Pancreas (tissue), 10 donors: ENCODE data around the gene EIF5. TPM values are rescaled to one million over a fixed set of nuclear protein-coding genes. Genes with fewer than 3 reads are reported as not detected.
A peak's percentile ranks its signal among the peaks of the same experiment; 100 is the strongest.
"Not testable (repeated sequence)": the region's sequence is repeated elsewhere in the genome, so short reads cannot be mapped to it uniquely, and the experiment has no call there.

Source experiments
- ATAC-seq, 4 donors: fragments of 200-7000 bp; cut with Tn5 transposase; one replicate each; pipeline versions ENCODE4 v1.8.0 to v1.9.1; 2020; ENCODE audit warnings: mild to moderate bottlenecking in 4 of 4, moderate library complexity in 4 of 4
- DNase-seq, 6 donors: peaks; one replicate each; pipeline ENCODE4 v3.0.0-alpha.2; 2020
- FAIRE-seq: peaks from 2 replicates; lab custom pipeline; 2012; peaks lifted over from hg19 to GRCh38; lab: Jason Lieb, UNC
- H3K27ac ChIP-seq, 4 donors: fragments of 200-600 bp; sonication (generic); 1 replicate in 3 of 4; 2 replicates in 1 of 4; pipeline versions ENCODE4 v1.5.0 to v1.8.0; 2020
- H3K27me3 ChIP-seq, 4 donors: fragments of 200-600 bp; one replicate each; pipeline ENCODE4 v1.8.0; 2021
- H3K36me3 ChIP-seq, 3 donors: fragments of 200-600 bp; sonication (generic) in 1 of 3; one replicate each; pipeline versions ENCODE4 v1.5.0 to v1.8.0; 2020 to 2021
- H3K4me1 ChIP-seq, 3 donors: fragments of 200-600 bp; one replicate each; pipeline ENCODE4 v1.8.0; 2021
- H3K4me3 ChIP-seq, 4 donors: fragments of 200-600 bp; sonication (generic) in 2 of 4; one replicate each; pipeline versions ENCODE4 v1.5.0 to v1.8.0; 2020 to 2021
- H3K9me3 ChIP-seq, 4 donors: fragments of 200-600 bp; one replicate each; pipeline ENCODE4 v1.8.0; 2021
- WGBS, 2 donors: extraction: QIAGEN DNeasy Blood & Tissue Kit; methylation state at CpG; one replicate each; pipeline ENCODE4 v1.1.7; 2013; 5-methylcytosine and 5-hydroxymethylcytosine counted together
- intact Hi-C, 3 donors: fragments of 100-400 bp; cut with DNase I; formaldehyde crosslinking; loops; one replicate each; pipeline versions ENCODE4 v1.11.1 to v1.14.2; 2022
- polyA plus RNA-seq, 2 donors: library from polyadenylated mRNA; stranded (reverse); fragments of 200-250 nt; gene quantifications; one replicate each; pipeline ENCODE4 v1.2.3, GENCODE V29; 2013
- total RNA-seq, 6 donors: library from RNA; stranded (reverse); fragmentation: NEBNext Ultra II Directional in 4 of 6; extraction: Animal tissue kit (Norgen Biotek cat#: 25700) in 4 of 6; gene quantifications; one replicate each; pipeline versions ENCODE4 v1.2.1 to v1.2.4, GENCODE V29; 2021 to 2023
- TF ChIP-seq, protein P1 (sequence below), 4 donors: fragments of 200-600 bp; sonication (generic) in 3 of 4; IDR thresholded peaks; one replicate each; pipeline versions ENCODE4 v1.5.0 to v1.8.0; 2021; ENCODE audit warnings: antibody characterized with exemption in 4 of 4
- donor health status: healthy with polysubstance abuse.
- donor health status: DM: no; HTN: no; CAD: no; lungs with moderate emphysema.
- donor health status: DM: no; HTN: no; CAD: no.
- donor health status: control.
- donor health status: control.
- donor health status: Bipolar disorder and iron deficiency.
- donor health status: DM: yes; HTN: yes; CAD: no.
- donor health status: DM: no; HTN: no; CAD: no.
- donor health status: DM: no; HTN: no; CAD: no.
- donor health status: DM: yes; HTN: yes; CAD: no.

The EIF5 gene
- total and polyA plus RNA-seq, 8 donors: 22.2 to 139 (median 95.2) TPM

DNA sequence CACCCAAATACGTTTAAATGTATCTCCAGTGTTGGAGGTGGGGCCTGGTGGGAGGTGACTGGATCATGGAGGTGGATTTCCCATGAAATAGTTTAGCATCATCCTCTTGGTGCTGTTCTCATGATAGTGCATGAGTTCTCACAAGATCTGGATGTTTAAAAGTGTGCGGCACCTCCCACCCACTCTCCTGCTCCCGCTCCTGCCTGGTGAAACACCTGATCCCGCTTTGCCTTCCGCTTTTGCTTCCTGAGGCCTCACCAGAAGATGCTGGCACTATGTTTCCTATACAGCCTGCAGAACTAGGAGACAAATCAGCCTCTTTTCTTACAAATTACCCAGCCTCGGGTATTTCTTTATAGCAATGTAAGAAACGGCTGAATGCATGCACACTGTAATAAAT lies 20.1 kb downstream of the EIF5 start:
- ATAC-seq: no peak
- no peak overlapping the region for H3K27ac ChIP-seq
- H3K27me3 ChIP-seq: no peaks in the 10 kb centered on the region
- H3K36me3 ChIP-seq: no peaks in the 10 kb centered on the region
- TF ChIP-seq, protein P1, sequence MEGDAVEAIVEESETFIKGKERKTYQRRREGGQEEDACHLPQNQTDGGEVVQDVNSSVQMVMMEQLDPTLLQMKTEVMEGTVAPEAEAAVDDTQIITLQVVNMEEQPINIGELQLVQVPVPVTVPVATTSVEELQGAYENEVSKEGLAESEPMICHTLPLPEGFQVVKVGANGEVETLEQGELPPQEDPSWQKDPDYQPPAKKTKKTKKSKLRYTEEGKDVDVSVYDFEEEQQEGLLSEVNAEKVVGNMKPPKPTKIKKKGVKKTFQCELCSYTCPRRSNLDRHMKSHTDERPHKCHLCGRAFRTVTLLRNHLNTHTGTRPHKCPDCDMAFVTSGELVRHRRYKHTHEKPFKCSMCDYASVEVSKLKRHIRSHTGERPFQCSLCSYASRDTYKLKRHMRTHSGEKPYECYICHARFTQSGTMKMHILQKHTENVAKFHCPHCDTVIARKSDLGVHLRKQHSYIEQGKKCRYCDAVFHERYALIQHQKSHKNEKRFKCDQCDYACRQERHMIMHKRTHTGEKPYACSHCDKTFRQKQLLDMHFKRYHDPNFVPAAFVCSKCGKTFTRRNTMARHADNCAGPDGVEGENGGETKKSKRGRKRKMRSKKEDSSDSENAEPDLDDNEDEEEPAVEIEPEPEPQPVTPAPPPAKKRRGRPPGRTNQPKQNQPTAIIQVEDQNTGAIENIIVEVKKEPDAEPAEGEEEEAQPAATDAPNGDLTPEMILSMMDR (IDR thresholded peaks at IDR 0.05): no peak
- no peak for FAIRE-seq
- WGBS, 2 donors: 72 to 78% methylated on average over 7 of the region's 7 CpGs
- DNase-seq: no peak
- H3K9me3 ChIP-seq: no peaks in the 10 kb centered on the region
- H3K4me1 ChIP-seq: no peaks in the 10 kb centered on the region
- intact Hi-C loops: no loop called here
- H3K4me3 ChIP-seq: no peak overlapping the region

GRCh38 chr14:103356024-103356682 lies 22.1 kb downstream of the EIF5 start:
- peak; percentile 57 to 84 (median 74) for ATAC-seq

DNA sequence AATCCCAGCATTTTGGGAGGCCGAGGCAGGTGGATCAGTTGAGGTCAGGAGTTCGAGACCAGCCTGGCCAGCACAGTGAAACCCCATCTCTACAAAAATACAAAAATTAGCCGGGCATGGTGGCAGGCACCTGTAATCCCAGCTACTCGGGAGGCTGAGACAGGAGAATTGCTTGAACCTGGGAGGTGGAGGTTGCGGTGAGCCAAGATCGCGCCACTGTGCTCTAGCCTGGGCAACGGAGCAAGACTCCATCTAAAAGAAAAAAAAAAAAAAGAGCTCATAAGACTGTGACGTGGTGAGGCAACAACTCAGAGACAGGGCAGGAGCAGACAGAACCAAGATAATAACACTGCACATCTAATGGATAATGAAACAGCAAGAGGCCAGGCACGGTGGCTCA lies 23.5 kb downstream of the EIF5 start:
- H3K27ac ChIP-seq, H3K36me3 ChIP-seq, ATAC-seq, intact Hi-C loops, H3K9me3 ChIP-seq, H3K4me3 ChIP-seq, FAIRE-seq, DNase-seq, H3K27me3 ChIP-seq, H3K4me1 ChIP-seq: not testable (repeated sequence)
- WGBS, 2 donors: 90 to 92% methylated on average over 10 of the region's 10 CpGs

More at GRCh38 chr14:103356024-103356682, 22.1 kb downstream of the EIF5 start:
- Histone ChIP-seq H3K9me3 (no peaks in the 10 kb centered on the region), H3K36me3 (no peaks in the 10 kb centered on the region), H3K4me3 (no peak overlapping the region), H3K4me1 (no peaks in the 10 kb centered on the region), H3K27ac (no peak overlapping the region), H3K27me3 (no peaks in the 10 kb centered on the region)
- DNase-seq: no peak
- TF ChIP-seq, protein P1 (IDR thresholded peaks at IDR 0.05): no peak
- WGBS, 2 donors: 45 to 56% methylated on average over 9 of the region's 9 CpGs
- no peak for FAIRE-seq
- intact Hi-C loops: no loop called here

GRCh38 chr14:103360548-103360947 lies 26.5 kb downstream of the EIF5 start:
- Histone ChIP-seq H3K4me3 (no peak overlapping the region), H3K4me1 (no peaks in the 10 kb centered on the region), H3K27ac (no peak overlapping the region), H3K9me3 (no peaks in the 10 kb centered on the region), H3K27me3 (no peaks in the 10 kb centered on the region), H3K36me3 (no peaks in the 10 kb centered on the region)
- no peak for ATAC-seq
- TF ChIP-seq, protein P1 (IDR thresholded peaks at IDR 0.05): no peak
- FAIRE-seq: no peak
- WGBS, 2 donors: 81 to 85% methylated on average over 7 of the region's 7 CpGs
- intact Hi-C loops: no loop called here
- no peak for DNase-seq

DNA sequence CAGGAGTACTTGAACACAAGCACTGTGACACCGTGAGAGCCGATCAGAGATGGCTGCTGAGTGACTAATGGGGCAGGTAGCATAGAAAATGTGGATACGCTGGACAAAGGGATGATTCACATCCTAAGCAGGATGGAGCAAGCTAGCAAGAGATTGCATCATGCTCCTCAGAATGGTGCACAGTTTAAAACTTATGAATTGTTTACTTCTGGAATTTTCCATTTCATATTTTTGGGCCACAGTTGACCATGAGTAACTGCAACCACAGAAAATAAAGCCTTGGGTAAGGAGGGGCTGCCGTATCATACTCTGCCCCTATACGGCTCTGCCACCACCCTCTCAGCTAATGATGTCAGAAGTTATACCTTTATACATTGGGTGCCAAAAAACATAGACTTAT lies 27.8 kb downstream of the EIF5 start:
- Histone ChIP-seq H3K4me3 (no peak overlapping the region), H3K27me3 (no peaks in the 10 kb centered on the region), H3K9me3 (no peaks in the 10 kb centered on the region), H3K4me1 (no peaks in the 10 kb centered on the region), H3K36me3 (no peaks in the 10 kb centered on the region), H3K27ac (no peak overlapping the region)
- TF ChIP-seq, protein P1 (IDR thresholded peaks at IDR 0.05): no peak
- intact Hi-C loops: no loop called here
- WGBS, 2 donors: 78 to 89% methylated on average over 5 of the region's 5 CpGs
- ATAC-seq: peak in 2 of 4 donors; percentile 58 to 68
- FAIRE-seq: no peak
- DNase-seq: no peak
